Activated naive CD8-positive, alpha-beta T cell (primary cell): Measurements from ENCODE around the gene SH3BP2.
A peak's percentile ranks its signal among the peaks of the same experiment; 100 is the strongest.

ENCODE experiments used
- H3K27ac Mint-ChIP-seq: one replicate; pipeline ENCODE4 v1.8.0; 2021; ENCODE audit warnings: mixed read lengths
- H3K27me3 Mint-ChIP-seq: one replicate; pipeline ENCODE4 v1.8.0; 2021; ENCODE audit warnings: mixed read lengths
- H3K36me3 Mint-ChIP-seq: one replicate; pipeline ENCODE4 v1.8.0; 2021; ENCODE audit warnings: mixed read lengths
- H3K4me1 Mint-ChIP-seq: one replicate; pipeline ENCODE4 v1.8.0; 2021; ENCODE audit warnings: low read depth, mixed read lengths
- H3K4me3 Mint-ChIP-seq: one replicate; pipeline ENCODE4 v1.8.0; 2021; ENCODE audit warnings: mild to moderate bottlenecking, mixed read lengths
- H3K9me3 Mint-ChIP-seq: one replicate; pipeline ENCODE4 v1.8.0; 2021; ENCODE audit warnings: low read depth, mixed read lengths

Gene SH3BP2

GRCh38 chr4:2855584-2855983 lies 62.7 kb downstream of the SH3BP2 start:
- no peak overlapping the region for H3K4me3 Mint-ChIP-seq
- H3K4me1 Mint-ChIP-seq: peaks cover 73% of the 10 kb centered on the region
- H3K9me3 Mint-ChIP-seq: no peaks in the 10 kb centered on the region
- H3K27me3 Mint-ChIP-seq: no peaks in the 10 kb centered on the region
- H3K27ac Mint-ChIP-seq: peak overlapping the region; percentile 41
- no peaks in the 10 kb centered on the region for H3K36me3 Mint-ChIP-seq

GRCh38 chr4:2856266-2856665 lies 63.4 kb downstream of the SH3BP2 start:
- Mint-ChIP-seq H3K36me3 (no peaks in the 10 kb centered on the region), H3K27ac (peak overlapping the region; percentile 62), H3K4me1 (peaks cover 73% of the 10 kb centered on the region), H3K27me3 (no peaks in the 10 kb centered on the region), H3K4me3 (no peak overlapping the region), H3K9me3 (no peaks in the 10 kb centered on the region)

GRCh38 chr4:2857349-2857927 lies 64.6 kb downstream of the SH3BP2 start:
- no peaks in the 10 kb centered on the region for H3K27me3 Mint-ChIP-seq
- no peak overlapping the region for H3K4me3 Mint-ChIP-seq
- no peaks in the 10 kb centered on the region for H3K9me3 Mint-ChIP-seq
- H3K27ac Mint-ChIP-seq: peak overlapping the region; percentile 78
- H3K36me3 Mint-ChIP-seq: no peaks in the 10 kb centered on the region
- peaks cover 75% of the 10 kb centered on the region for H3K4me1 Mint-ChIP-seq

GRCh38 chr4:2858451-2859217 lies 65.7 kb downstream of the SH3BP2 start:
- Mint-ChIP-seq H3K27me3 (no peaks in the 10 kb centered on the region), H3K4me3 (no peak overlapping the region), H3K36me3 (no peaks in the 10 kb centered on the region), H3K9me3 (no peaks in the 10 kb centered on the region), H3K27ac (peak overlapping the region; percentile 71), H3K4me1 (peaks cover 76% of the 10 kb centered on the region)

GRCh38 chr4:2859514-2859913 lies 66.6 kb downstream of the SH3BP2 start:
- H3K9me3 Mint-ChIP-seq: no peaks in the 10 kb centered on the region
- no peak overlapping the region for H3K4me3 Mint-ChIP-seq
- peaks cover 72% of the 10 kb centered on the region for H3K4me1 Mint-ChIP-seq
- H3K27ac Mint-ChIP-seq: no peak overlapping the region
- no peaks in the 10 kb centered on the region for H3K36me3 Mint-ChIP-seq
- H3K27me3 Mint-ChIP-seq: no peaks in the 10 kb centered on the region

GRCh38 chr4:2860391-2861348 lies 67.8 kb downstream of the SH3BP2 start:
- Mint-ChIP-seq H3K27me3 (no peaks in the 10 kb centered on the region), H3K27ac (peak overlapping the region; percentile 67), H3K36me3 (no peaks in the 10 kb centered on the region), H3K9me3 (no peaks in the 10 kb centered on the region), H3K4me3 (no peak overlapping the region), H3K4me1 (peaks cover 73% of the 10 kb centered on the region)

GRCh38 chr4:2861631-2862436 lies 68.9 kb downstream of the SH3BP2 start:
- H3K4me3 Mint-ChIP-seq: no peak overlapping the region
- H3K9me3 Mint-ChIP-seq: no peaks in the 10 kb centered on the region
- peaks cover 74% of the 10 kb centered on the region for H3K4me1 Mint-ChIP-seq
- peak overlapping the region; percentile 61 for H3K27ac Mint-ChIP-seq
- H3K27me3 Mint-ChIP-seq: no peaks in the 10 kb centered on the region
- no peaks in the 10 kb centered on the region for H3K36me3 Mint-ChIP-seq

GRCh38 chr4:2862528-2862927 lies 69.6 kb downstream of the SH3BP2 start:
- no peaks in the 10 kb centered on the region for H3K9me3 Mint-ChIP-seq
- no peaks in the 10 kb centered on the region for H3K27me3 Mint-ChIP-seq
- H3K4me3 Mint-ChIP-seq: no peak overlapping the region
- peaks cover 78% of the 10 kb centered on the region for H3K4me1 Mint-ChIP-seq
- H3K27ac Mint-ChIP-seq: peak overlapping the region; percentile 11
- H3K36me3 Mint-ChIP-seq: no peaks in the 10 kb centered on the region

GRCh38 chr4:2863649-2864048 lies 70.8 kb downstream of the SH3BP2 start:
- no peaks in the 10 kb centered on the region for H3K36me3 Mint-ChIP-seq
- H3K4me3 Mint-ChIP-seq: no peak overlapping the region
- peaks cover 77% of the 10 kb centered on the region for H3K4me1 Mint-ChIP-seq
- H3K9me3 Mint-ChIP-seq: no peaks in the 10 kb centered on the region
- H3K27ac Mint-ChIP-seq: no peak overlapping the region
- no peaks in the 10 kb centered on the region for H3K27me3 Mint-ChIP-seq

GRCh38 chr4:2865196-2865780 lies 72.4 kb downstream of the SH3BP2 start:
- Mint-ChIP-seq H3K4me3 (no peak overlapping the region), H3K9me3 (no peaks in the 10 kb centered on the region), H3K4me1 (peaks cover 76% of the 10 kb centered on the region), H3K27ac (no peak overlapping the region), H3K27me3 (no peaks in the 10 kb centered on the region), H3K36me3 (no peaks in the 10 kb centered on the region)

GRCh38 chr4:2866160-2866861 lies 73.4 kb downstream of the SH3BP2 start:
- H3K4me3 Mint-ChIP-seq: no peak overlapping the region
- no peaks in the 10 kb centered on the region for H3K36me3 Mint-ChIP-seq
- H3K9me3 Mint-ChIP-seq: no peaks in the 10 kb centered on the region
- H3K4me1 Mint-ChIP-seq: peaks cover 72% of the 10 kb centered on the region
- H3K27ac Mint-ChIP-seq: no peak overlapping the region
- no peaks in the 10 kb centered on the region for H3K27me3 Mint-ChIP-seq

GRCh38 chr4:2866891-2867290 lies 74.0 kb downstream of the SH3BP2 start:
- Mint-ChIP-seq H3K4me3 (no peak overlapping the region), H3K27ac (no peak overlapping the region), H3K9me3 (no peaks in the 10 kb centered on the region), H3K36me3 (no peaks in the 10 kb centered on the region), H3K27me3 (no peaks in the 10 kb centered on the region), H3K4me1 (peaks cover 72% of the 10 kb centered on the region)

- Mint-ChIP-seq H3K9me3 (no peaks in the 10 kb centered on the region), H3K27ac (no peak overlapping the region), H3K4me1 (peaks cover 67% of the 10 kb centered on the region), H3K36me3 (no peaks in the 10 kb centered on the region), H3K27me3 (no peaks in the 10 kb centered on the region), H3K4me3 (no peak overlapping the region)
These were observed 75.0 kb downstream of the SH3BP2 start for GRCh38 chr4:2867758-2868491.
